Caco-2 (cell line): ENCODE data around the gene MEGF11. TPM values are rescaled to one million over a fixed set of nuclear protein-coding genes. Genes with fewer than 3 reads are reported as not detected.

Experiments
- BruUV-seq: library from RNA; stranded (reverse); fragments of 400-500 nt; replicated peaks from 2 replicates; lab custom pipeline; 2021; lab: Mats Ljungman, UMichigan
- CTCF ChIA-PET: fragments of 300-600 bp; sonication (Branson Sonifier 250); formaldehyde crosslinking; loops from one replicate; lab custom pipeline; 2022; ENCODE audit warnings: antibody characterized with exemption; lab: Charles Lee
- POLR2A ChIA-PET: fragments of 300-600 bp; sonication (Branson Sonifier 250); formaldehyde crosslinking; loops from one replicate; lab custom pipeline; 2022; ENCODE audit warnings: antibody characterized with exemption; lab: Charles Lee
- DNase-seq, 2 experiments: peaks; one replicate each; pipeline versions ENCODE4 v3.0.0 to v3.0.0-alpha.2; 2020 to 2022
- H3K27me3 ChIP-seq: replicated peaks from 2 replicates; pipeline ENCODE4 v1.6.0; 2011; ENCODE audit warnings: low read length; ENCODE audit not compliant: control insufficient read depth, insufficient read depth
- H3K36me3 ChIP-seq: 2 replicates; pipeline ENCODE4 v1.5.1; 2011; ENCODE audit warnings: low read length; ENCODE audit not compliant: control insufficient read depth, insufficient read depth
- H3K4me1 ChIP-seq: fragments of 250-450 bp; sonication (Bioruptor Pico); 2 replicates; pipeline ENCODE4 v1.5.1; 2020; ENCODE audit warnings: mild to moderate bottlenecking
- H3K4me3 ChIP-seq: 2 replicates; pipeline ENCODE4 v1.5.1; 2011; ENCODE audit warnings: low read depth, mild to moderate bottlenecking, control low read depth, low read length
- H3K9me3 ChIP-seq: fragments of 250-450 bp; sonication (Bioruptor Pico); 2 replicates; pipeline ENCODE4 v1.5.1; 2020; ENCODE audit warnings: mild to moderate bottlenecking, moderate library complexity
- H3K27ac Mint-ChIP-seq: one replicate; pipeline ENCODE4 v1.8.0; 2022; ENCODE audit warnings: mixed read lengths; ENCODE audit not compliant: unreplicated experiment
- H3K27me3 Mint-ChIP-seq: one replicate; pipeline ENCODE4 v1.8.0; 2022; ENCODE audit warnings: mixed read lengths; ENCODE audit not compliant: insufficient read depth, unreplicated experiment
- H3K36me3 Mint-ChIP-seq: one replicate; pipeline ENCODE4 v1.8.0; 2022; ENCODE audit warnings: mild to moderate bottlenecking, mixed read lengths; ENCODE audit not compliant: insufficient read depth, unreplicated experiment
- H3K4me1 Mint-ChIP-seq: one replicate; pipeline ENCODE4 v1.8.0; 2022; ENCODE audit warnings: low read depth, mixed read lengths; ENCODE audit not compliant: unreplicated experiment
- H3K4me3 Mint-ChIP-seq: one replicate; pipeline ENCODE4 v1.8.0; 2022; ENCODE audit warnings: mild to moderate bottlenecking, moderate library complexity, mixed read lengths; ENCODE audit not compliant: unreplicated experiment
- H3K9me3 Mint-ChIP-seq: one replicate; pipeline ENCODE4 v1.8.0; 2022; ENCODE audit warnings: mixed read lengths; ENCODE audit not compliant: unreplicated experiment
- intact Hi-C: fragments of 100-400 bp; cut with micrococcal nuclease; formaldehyde crosslinking; loops from one replicate; pipeline ENCODE4 v1.10.0; 2022; ENCODE audit not compliant: unreplicated experiment
- total RNA-seq: library from RNA; stranded (reverse); gene quantifications from 2 replicates; pipeline ENCODE4 v1.2.3, GENCODE V29; 2022
- TF ChIP-seq, protein P1 (sequence below), 2 experiments: fragments of 200-600 bp in 1 of 2; IDR thresholded peaks; 1 replicate in 1 of 2; 2 replicates in 1 of 2; pipeline versions ENCODE4 v1.5.1 to v1.8.0; 2011 to 2022; ENCODE audit warnings: antibody characterized with exemption in 1 of 2, control low read depth in 1 of 2, inconsistent platforms in 1 of 2, low read depth in 1 of 2, low read length in 1 of 2, mild to moderate bottlenecking in 1 of 2, moderate library complexity in 1 of 2; ENCODE audit not compliant: insufficient read depth in 1 of 2, severe bottlenecking in 1 of 2, unreplicated experiment in 1 of 2

Gene MEGF11
- total RNA-seq, 1 experiment from 2014 or later = 0.66 TPM

DNA sequence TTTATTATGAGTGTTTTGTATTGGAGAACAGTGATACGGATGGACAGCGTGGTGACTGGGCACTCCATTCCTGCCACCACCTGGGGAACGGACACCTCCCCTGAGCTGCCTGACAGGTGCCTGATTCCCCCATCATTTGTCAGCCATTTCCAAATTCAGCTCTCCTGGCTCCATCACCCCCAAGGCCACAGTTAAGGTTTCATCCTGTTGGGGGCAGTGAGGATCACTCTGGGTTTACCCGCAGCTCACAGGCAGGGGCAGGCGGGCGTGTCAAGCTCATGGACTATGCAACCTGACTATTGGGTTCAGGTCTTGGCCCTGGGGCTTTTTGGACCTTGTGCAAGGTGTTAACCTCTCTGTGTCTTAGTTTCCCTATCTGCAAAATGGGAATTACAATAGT lies 307.9 kb downstream of the MEGF11 start:
- ChIA-PET CTCF (no interaction called here), POLR2A (no interaction called here)
- TF ChIP-seq, protein P1, sequence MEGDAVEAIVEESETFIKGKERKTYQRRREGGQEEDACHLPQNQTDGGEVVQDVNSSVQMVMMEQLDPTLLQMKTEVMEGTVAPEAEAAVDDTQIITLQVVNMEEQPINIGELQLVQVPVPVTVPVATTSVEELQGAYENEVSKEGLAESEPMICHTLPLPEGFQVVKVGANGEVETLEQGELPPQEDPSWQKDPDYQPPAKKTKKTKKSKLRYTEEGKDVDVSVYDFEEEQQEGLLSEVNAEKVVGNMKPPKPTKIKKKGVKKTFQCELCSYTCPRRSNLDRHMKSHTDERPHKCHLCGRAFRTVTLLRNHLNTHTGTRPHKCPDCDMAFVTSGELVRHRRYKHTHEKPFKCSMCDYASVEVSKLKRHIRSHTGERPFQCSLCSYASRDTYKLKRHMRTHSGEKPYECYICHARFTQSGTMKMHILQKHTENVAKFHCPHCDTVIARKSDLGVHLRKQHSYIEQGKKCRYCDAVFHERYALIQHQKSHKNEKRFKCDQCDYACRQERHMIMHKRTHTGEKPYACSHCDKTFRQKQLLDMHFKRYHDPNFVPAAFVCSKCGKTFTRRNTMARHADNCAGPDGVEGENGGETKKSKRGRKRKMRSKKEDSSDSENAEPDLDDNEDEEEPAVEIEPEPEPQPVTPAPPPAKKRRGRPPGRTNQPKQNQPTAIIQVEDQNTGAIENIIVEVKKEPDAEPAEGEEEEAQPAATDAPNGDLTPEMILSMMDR (IDR thresholded peaks at IDR 0.05; ENCODE audit: insufficient read depth in 1 of 2, low read depth in 1 of 2, low read length in 1 of 2, severe bottlenecking in 1 of 2, unreplicated experiment in 1 of 2) = no peak
- Mint-ChIP-seq H3K27me3 (no peaks in the 10 kb centered on the region), H3K27ac (no peak overlapping the region), H3K9me3 (no peaks in the 10 kb centered on the region), H3K4me3 (no peak overlapping the region), H3K4me1 (no peaks in the 10 kb centered on the region), H3K36me3 (no peaks in the 10 kb centered on the region)
- Histone ChIP-seq H3K9me3 (no peaks in the 10 kb centered on the region), H3K36me3 (no peaks in the 10 kb centered on the region), H3K4me3 (no peak overlapping the region), H3K27me3 (no peaks in the 10 kb centered on the region), H3K4me1 (no peaks in the 10 kb centered on the region)
- intact Hi-C loops = no loop called here
- BruUV-seq = no TSS peak
- no peak for DNase-seq

DNA sequence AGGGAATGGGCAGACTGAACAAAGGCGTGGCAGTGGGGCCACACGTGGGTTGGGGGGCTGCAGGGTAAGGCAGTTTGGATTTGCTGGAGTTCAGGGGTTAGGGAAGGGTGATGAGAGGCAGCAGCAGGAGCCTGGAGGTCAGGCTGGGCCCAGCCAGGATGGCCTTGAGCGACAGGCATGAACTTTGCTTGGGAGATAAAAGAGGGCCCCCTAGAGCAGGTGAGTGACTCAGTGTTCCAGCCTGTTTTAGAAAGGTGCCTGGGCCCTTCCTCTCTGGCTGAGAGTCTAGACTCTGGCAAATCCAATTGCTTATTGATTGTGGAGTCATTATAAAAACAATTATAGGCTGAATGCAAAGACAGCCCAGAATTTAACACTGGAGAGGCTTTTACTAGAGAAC lies 309.1 kb downstream of the MEGF11 start:
- intact Hi-C loops = no loop called here
- ChIA-PET POLR2A (no interaction called here), CTCF (no interaction called here)
- Mint-ChIP-seq H3K4me1 (no peaks in the 10 kb centered on the region), H3K36me3 (no peaks in the 10 kb centered on the region), H3K27ac (no peak overlapping the region), H3K9me3 (no peaks in the 10 kb centered on the region), H3K4me3 (no peak overlapping the region), H3K27me3 (no peaks in the 10 kb centered on the region)
- no TSS peak for BruUV-seq
- no peak overlapping the region for H3K4me3 ChIP-seq
- TF ChIP-seq, protein P1 (IDR thresholded peaks at IDR 0.05; ENCODE audit: insufficient read depth in 1 of 2, low read depth in 1 of 2, low read length in 1 of 2, severe bottlenecking in 1 of 2, unreplicated experiment in 1 of 2) = no peak
- no peaks in the 10 kb centered on the region for H3K9me3 ChIP-seq
- H3K4me1 ChIP-seq = no peaks in the 10 kb centered on the region
- H3K27me3 ChIP-seq = no peaks in the 10 kb centered on the region
- no peaks in the 10 kb centered on the region for H3K36me3 ChIP-seq
- DNase-seq = no peak

DNA sequence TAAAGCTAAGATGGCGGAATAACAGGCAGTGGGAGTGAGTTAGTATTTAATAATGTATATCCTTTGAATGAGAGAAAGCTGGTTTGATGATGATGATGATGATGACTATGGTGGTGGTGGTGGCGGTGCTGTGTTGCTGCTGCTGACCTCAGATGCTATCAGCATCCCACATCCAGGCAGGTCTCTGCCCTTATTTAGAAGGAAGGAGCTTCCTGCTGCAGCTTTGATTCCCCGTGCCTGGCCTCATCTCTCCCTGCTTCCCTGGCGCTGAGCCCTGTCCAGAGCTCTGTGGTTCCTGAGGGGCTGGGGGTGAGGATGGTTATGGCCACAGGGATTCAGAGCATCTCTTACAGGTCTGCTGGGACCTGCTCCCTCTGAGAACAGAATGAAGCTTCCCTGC lies 311.1 kb downstream of the MEGF11 start:
- TF ChIP-seq, protein P1 (IDR thresholded peaks at IDR 0.05; ENCODE audit: insufficient read depth in 1 of 2, low read depth in 1 of 2, low read length in 1 of 2, severe bottlenecking in 1 of 2, unreplicated experiment in 1 of 2) = no peak
- no peaks in the 10 kb centered on the region for H3K9me3 ChIP-seq
- no peaks in the 10 kb centered on the region for H3K9me3 Mint-ChIP-seq
- H3K36me3 ChIP-seq = no peaks in the 10 kb centered on the region
- H3K27me3 Mint-ChIP-seq = no peaks in the 10 kb centered on the region
- DNase-seq = no peak
- POLR2A ChIA-PET = interaction anchor here (0.6 kb wide), 1 partner anchor 165 kb away, joined by 3 read pairs; no protein-coding TSS in a partner anchor
- no TSS peak for BruUV-seq
- no peaks in the 10 kb centered on the region for H3K36me3 Mint-ChIP-seq
- no peaks in the 10 kb centered on the region for H3K4me1 Mint-ChIP-seq
- no peak overlapping the region for H3K4me3 ChIP-seq
- no peak overlapping the region for H3K4me3 Mint-ChIP-seq
- intact Hi-C loops = no loop called here
- CTCF ChIA-PET = no interaction called here
- no peaks in the 10 kb centered on the region for H3K4me1 ChIP-seq
- H3K27me3 ChIP-seq = no peaks in the 10 kb centered on the region
- H3K27ac Mint-ChIP-seq = no peak overlapping the region
